Measurements from ENCODE around the gene TEKT2. TPM values are rescaled to one million over a fixed set of nuclear protein-coding genes. Genes with fewer than 3 reads are reported as not detected.
A peak's percentile ranks its signal among the peaks of the same experiment; 100 is the strongest.

Gene TEKT2
- total and polyA plus RNA-seq, 9 donors = 0.12 to 22.5 (median 1.4) TPM

- 86 to 92% (median 89%) methylated on average over 12 of the region's 12 CpGs for WGBS, 3 donors
- intact Hi-C loops (cut with DNase I) = no loop called here
- H3K27me3 ChIP-seq = no peaks in the 10 kb centered on the region
- H3K36me3 ChIP-seq = no peaks in the 10 kb centered on the region
- TF ChIP-seq EP300 (IDR thresholded peaks at IDR 0.05) = no peak
- TF ChIP-seq POLR2A (IDR thresholded peaks at IDR 0.05) = no peak
- no peak for TF ChIP-seq CTCF (IDR thresholded peaks at IDR 0.05)
- H3K27ac ChIP-seq = no peak overlapping the region
- DNase-seq = no peak
- H3K4me1 ChIP-seq (ENCODE audit: insufficient read depth) = peaks cover 6% of the 10 kb centered on the region
- no peak overlapping the region for H3K4me3 ChIP-seq
- H3K9me3 ChIP-seq = no peaks in the 10 kb centered on the region
Observed at GRCh38 chr1:36122062-36123030, 38.5 kb downstream of the TEKT2 start.

- Histone ChIP-seq H3K4me3 (no peak overlapping the region), H3K27me3 (no peaks in the 10 kb centered on the region), H3K4me1 (ENCODE audit: insufficient read depth) (peaks cover 6% of the 10 kb centered on the region), H3K9me3 (no peaks in the 10 kb centered on the region), H3K36me3 (no peaks in the 10 kb centered on the region), H3K27ac (no peak overlapping the region)
- intact Hi-C loops (cut with DNase I) = no loop called here
- DNase-seq = no peak
- 60 to 68% (median 67%) methylated on average over 8 of the region's 8 CpGs for WGBS, 3 donors
- TF ChIP-seq EP300 (IDR thresholded peaks at IDR 0.05) (no peak), CTCF (IDR thresholded peaks at IDR 0.05) (no peak), POLR2A (IDR thresholded peaks at IDR 0.05) (no peak)
Observed at GRCh38 chr1:36123356-36123755, 39.5 kb downstream of the TEKT2 start.

- H3K36me3 ChIP-seq = no peaks in the 10 kb centered on the region
- no peak overlapping the region for H3K27ac ChIP-seq
- peaks cover 6% of the 10 kb centered on the region for H3K4me1 ChIP-seq (ENCODE audit: insufficient read depth)
- 23 to 58% (median 35%) methylated on average over 18 to 42 of the region's 42 CpGs for WGBS, 3 donors
- H3K4me3 ChIP-seq = peak overlapping the region; percentile 35
- intact Hi-C loops (cut with DNase I) = no loop called here
- H3K27me3 ChIP-seq = no peaks in the 10 kb centered on the region
- no peaks in the 10 kb centered on the region for H3K9me3 ChIP-seq
- DNase-seq = no peak
- TF ChIP-seq CTCF (IDR thresholded peaks at IDR 0.05) (no peak), EP300 (IDR thresholded peaks at IDR 0.05) (no peak), POLR2A (IDR thresholded peaks at IDR 0.05) (no peak)
Observed at GRCh38 chr1:36124404-36125128, 40.7 kb downstream of the TEKT2 start.

GRCh38 chr1:36125129-36125991 is 41.5 kb downstream of the TEKT2 start, which contains the start of gene COL8A2:
COL8A2 (minus strand) TSS chr1:36125222; CDS start chr1:36100242, 24,980 bp downstream.
- 4 to 11% (median 6%) methylated on average over 31 to 77 of the region's 77 CpGs for WGBS, 3 donors
- intact Hi-C loops (cut with DNase I) = no loop called here

More at GRCh38 chr1:36125129-36125991, 41.5 kb downstream of the TEKT2 start, which contains the start of gene COL8A2:
- no peak for TF ChIP-seq CTCF (IDR thresholded peaks at IDR 0.05)
- TF ChIP-seq EP300 (IDR thresholded peaks at IDR 0.05) = no peak
- no peak for TF ChIP-seq POLR2A (IDR thresholded peaks at IDR 0.05)
- DNase-seq = peak; percentile 59 to 69 (median 66)
- Histone ChIP-seq H3K4me3 (peak within 1 kb of the TSS; percentile 35), H3K27ac (no peak within 1 kb of the TSS), H3K9me3 (no peaks in the 10 kb centered on the region), H3K27me3 (no peaks in the 10 kb centered on the region), H3K4me1 (ENCODE audit: insufficient read depth) (peaks cover 6% of the 10 kb centered on the region), H3K36me3 (no peaks in the 10 kb centered on the region)
